GM12892 (cell line): ENCODE measurements around the gene NXPE1.

ENCODE experiments used
- DNase-seq: peaks from one replicate; pipeline ENCODE4 v3.0.0; 2011; ENCODE audit not compliant: insufficient read length
- FAIRE-seq: peaks from 2 replicates; lab custom pipeline; 2011; peaks lifted over from hg19 to GRCh38; lab: Jason Lieb, UNC
- POLR2A ChIP-seq: IDR thresholded peaks from 2 replicates; pipeline ENCODE4 v1.6.1; 2011; ENCODE audit warnings: low read depth, low read length, control low read depth
- POLR2AphosphoS5 ChIP-seq: IDR thresholded peaks from 2 replicates; pipeline ENCODE4 v1.6.1; 2011; ENCODE audit warnings: low read depth, low read length, control low read depth
- TAF1 ChIP-seq: IDR thresholded peaks from 2 replicates; pipeline ENCODE4 v1.6.1; 2011; ENCODE audit warnings: low read depth, mild to moderate bottlenecking, control low read depth, low read length, borderline replicate concordance

NXPE1 gene

DNA sequence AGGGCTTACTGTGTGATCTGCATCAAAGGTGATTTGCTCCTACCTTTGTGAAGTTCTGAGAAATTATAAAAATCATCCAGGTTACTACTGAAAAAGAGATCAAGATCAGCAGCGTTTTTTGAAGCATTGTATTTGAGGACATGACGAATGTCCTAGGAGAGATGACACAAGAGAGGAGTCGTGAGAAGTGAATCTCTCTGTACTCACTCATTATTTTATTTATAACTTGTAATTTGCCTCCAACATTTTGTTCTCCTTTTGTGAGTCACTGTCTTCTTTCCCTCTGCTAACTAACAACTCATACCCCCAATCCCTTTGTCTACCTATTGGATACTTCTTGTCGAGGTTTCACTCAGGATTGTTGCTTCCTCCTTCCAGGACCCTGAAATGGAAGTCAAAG, 8.6 kb downstream of the NXPE1 start:
- DNase-seq (no peak), FAIRE-seq (no peak)
- TF ChIP-seq POLR2AphosphoS5 (no peak), POLR2A (no peak), TAF1 (no peak)

DNA sequence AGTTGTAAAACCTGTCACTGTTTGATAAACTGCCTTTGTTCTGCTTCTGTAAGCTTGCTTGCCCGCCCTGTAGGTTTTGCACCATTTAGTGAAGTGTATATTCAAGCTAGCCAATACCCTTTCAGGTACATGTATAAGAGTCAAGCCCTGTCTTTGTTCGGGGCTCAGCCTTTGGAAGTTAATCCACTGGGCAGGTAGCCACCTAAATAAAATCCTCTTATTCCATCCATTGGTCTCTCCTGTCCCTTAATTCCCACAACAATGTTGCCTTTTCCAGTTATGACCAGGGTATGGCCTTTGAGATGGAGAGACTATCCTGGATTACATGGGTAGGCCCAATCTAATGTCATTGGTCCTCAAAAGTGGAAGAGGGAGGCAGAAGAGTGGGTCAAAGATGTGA, 34.0 kb downstream of the NXPE1 start:
- DNase-seq (no peak), FAIRE-seq (no peak)
- TF ChIP-seq TAF1 (no peak), POLR2A (no peak), POLR2AphosphoS5 (no peak)

DNA sequence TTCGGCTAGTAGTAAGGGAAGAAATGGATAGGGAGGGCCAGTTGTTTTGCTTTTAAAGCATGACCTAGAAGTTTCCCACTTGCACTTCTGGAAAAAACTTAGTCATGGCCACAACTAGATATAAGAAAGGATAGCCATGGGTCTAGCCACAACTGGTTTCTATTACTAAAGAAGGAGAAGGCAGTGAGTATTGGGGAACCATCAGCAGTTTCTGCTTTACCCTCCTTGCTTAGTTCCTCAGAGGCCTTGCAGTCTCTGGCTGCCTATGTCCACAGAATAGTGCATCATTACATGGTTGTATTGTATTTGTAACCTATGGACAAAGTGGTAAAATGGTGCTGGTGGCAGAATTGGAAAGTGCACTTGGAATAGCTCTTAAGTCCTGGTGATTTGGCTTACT, 35.6 kb downstream of the NXPE1 start:
- DNase-seq = no peak
- no peak for TF ChIP-seq TAF1
- FAIRE-seq = no peak

DNA sequence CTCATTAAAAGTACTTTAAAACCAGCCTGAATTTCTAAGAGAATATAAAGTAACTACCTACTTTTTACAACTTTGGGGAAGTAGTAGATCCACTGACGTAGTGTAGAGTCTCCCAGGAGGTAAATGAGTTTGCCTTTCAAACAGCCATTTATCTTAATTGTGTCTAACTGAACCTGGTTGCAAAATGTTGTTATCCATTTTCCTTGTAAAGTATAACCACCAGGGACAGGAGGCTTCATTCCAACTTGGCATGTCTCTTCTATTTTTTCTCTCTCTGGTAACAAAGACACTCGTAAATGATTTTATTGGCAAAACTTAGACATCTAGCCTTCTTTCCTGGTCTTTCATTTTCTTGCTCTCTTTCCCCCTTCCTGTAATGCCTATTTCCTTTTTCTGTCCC, 36.9 kb downstream of the NXPE1 start:
- DNase-seq (no peak), FAIRE-seq (no peak)
- TF ChIP-seq TAF1 (no peak), POLR2A (no peak), POLR2AphosphoS5 (no peak)

DNA sequence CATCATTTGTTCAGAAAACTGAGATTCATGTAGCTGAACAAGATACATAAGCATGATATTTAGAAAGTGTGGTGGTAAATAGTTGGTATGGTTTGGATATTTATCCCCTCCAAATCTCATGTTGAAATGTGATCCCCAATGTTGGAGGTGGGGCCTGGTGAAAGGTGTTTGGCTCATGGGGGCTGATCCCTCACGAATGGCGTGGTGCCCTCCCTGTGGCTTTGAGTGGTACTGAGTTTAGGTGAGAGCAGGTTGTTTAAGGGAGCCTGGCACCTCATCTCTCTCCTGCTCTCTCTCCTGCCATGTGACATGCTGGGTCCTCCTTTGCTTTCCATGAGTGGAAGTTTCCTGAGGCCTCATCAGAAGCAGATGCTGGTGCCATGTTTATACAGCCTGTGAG, 48.1 kb downstream of the NXPE1 start:
- no peak for TF ChIP-seq POLR2A
- TF ChIP-seq TAF1 = no peak
- no peak for TF ChIP-seq POLR2AphosphoS5
- FAIRE-seq = no peak
- no peak for DNase-seq

DNA sequence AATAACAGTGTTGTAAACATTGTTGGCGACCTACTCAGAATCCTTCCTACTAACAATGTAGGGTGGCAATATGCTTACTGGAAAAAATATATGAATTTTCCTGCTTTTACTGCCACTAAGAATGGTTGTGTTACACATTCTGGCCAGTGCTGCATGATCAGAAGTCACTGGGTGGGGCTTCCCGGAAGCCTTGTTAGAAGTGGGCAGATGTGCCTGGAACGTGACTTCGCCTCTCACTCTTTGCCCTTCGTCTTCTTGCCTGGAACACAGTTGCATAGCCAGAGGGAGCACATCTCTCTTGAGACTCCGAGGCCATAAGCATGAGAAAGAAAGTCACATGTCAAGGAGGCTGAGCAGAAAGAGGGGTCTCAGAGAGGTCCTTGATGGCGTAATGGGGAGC, 48.6 kb downstream of the NXPE1 start:
- FAIRE-seq = no peak
- no peak for DNase-seq
- no peak for TF ChIP-seq POLR2AphosphoS5
- no peak for TF ChIP-seq POLR2A
- no peak for TF ChIP-seq TAF1

DNA sequence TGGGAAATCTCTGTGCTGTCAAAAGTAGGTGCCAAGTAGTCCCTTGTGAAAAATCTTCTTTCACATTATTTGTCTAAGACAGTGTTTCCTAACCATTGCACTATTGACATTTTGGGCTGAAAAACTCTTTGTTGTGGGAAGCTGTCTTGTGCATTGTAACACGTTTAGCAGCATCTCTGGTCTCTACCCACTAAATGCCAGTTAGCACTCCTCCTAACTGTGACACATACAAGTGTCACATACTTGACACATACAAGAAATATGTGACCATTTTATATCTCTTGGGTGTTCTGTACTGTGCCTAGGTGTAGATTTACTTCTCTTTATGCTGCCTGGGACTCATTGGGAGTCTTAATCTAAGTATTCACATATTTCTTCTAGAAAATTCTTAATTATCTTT, 57.8 kb downstream of the NXPE1 start:
- DNase-seq = no peak
- TF ChIP-seq POLR2AphosphoS5 = no peak
- no peak for TF ChIP-seq POLR2A
- TF ChIP-seq TAF1 = no peak
- no peak for FAIRE-seq

DNA sequence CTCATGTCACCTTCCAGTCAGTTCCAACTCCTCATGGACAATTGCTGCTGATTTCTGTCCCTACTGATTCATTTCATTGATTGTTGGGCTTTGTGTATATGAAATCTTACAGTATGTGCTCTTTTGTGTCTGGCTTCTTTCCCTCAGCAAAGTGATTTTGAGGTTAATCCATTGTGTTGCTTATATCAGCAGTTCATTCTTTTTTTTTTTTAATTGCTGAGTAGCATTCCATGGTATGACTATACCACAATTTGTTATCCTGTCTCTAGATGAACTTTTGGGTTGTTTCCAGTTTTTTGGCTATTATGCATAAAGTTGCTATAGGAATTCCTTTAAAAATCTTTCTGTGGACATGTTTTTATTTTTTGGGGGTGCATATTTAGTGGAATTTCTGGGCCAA, 59.9 kb downstream of the NXPE1 start:
- TF ChIP-seq POLR2A (no peak), TAF1 (no peak), POLR2AphosphoS5 (no peak)
- FAIRE-seq = no peak
- no peak for DNase-seq

DNA sequence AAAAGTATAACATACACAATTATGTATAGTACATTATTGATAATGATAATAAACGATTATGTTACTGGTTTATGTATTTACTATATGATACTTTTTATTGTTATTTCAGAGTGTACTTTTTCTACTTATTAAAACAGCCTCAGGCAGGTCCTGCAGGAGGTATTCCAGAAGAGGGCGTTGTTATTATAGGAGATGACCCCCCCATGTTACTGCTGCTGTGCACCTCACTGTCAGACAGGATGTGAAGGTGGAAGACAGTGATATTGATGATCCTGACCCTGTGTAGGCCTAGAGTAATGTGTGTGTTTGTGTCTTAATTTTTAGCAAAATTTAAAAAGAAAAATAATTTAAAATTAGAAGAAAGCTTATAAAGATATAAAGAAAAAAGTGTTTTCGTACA, 62.8 kb downstream of the NXPE1 start:
- TF ChIP-seq POLR2AphosphoS5 = no peak
- no peak for TF ChIP-seq TAF1
- no peak for TF ChIP-seq POLR2A
- no peak for FAIRE-seq
- no peak for DNase-seq

DNA sequence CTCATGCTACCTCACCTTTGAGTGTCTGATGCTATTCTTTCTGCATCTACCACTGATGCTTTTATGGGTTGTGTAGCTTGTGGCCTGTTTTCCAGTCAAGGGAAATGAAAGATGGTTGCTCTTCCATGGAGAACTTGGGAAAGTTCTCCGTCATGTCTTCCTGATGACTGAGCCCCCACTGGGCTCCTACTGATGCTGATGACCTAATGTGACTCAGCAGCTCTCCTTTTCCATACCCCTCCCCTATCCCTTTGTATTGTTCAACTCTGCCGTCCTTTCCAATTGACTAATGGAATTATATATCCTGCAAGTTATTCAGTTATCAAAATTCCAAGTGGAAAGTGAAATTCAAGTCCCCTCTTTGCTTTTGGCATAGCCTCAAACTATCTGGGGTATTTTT, 75.8 kb downstream of the NXPE1 start:
- DNase-seq = no peak
- no peak for TF ChIP-seq POLR2AphosphoS5
- TF ChIP-seq POLR2A = no peak
- TF ChIP-seq TAF1 = no peak
- FAIRE-seq = no peak

DNA sequence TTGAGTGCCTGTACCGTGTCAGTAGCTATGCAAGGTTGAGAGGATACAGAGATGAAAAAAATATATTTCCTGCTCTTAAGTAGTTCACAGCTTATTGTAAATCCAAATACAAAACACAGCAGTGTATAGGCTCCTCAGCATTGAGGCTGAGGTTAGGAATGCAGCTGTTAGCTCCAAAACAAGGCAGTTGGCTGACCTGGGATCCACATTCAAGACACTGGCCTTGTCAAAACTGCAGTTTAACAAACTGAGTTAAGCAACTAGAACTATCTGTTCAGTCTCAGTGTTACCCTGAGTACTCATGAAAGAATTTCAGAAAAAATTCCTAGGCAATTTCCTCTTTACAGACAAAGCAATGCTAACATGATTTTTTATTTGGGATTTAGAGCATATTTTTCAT, 77.6 kb downstream of the NXPE1 start:
- TF ChIP-seq TAF1 (no peak), POLR2AphosphoS5 (no peak), POLR2A (no peak)
- DNase-seq (no peak), FAIRE-seq (no peak)

DNA sequence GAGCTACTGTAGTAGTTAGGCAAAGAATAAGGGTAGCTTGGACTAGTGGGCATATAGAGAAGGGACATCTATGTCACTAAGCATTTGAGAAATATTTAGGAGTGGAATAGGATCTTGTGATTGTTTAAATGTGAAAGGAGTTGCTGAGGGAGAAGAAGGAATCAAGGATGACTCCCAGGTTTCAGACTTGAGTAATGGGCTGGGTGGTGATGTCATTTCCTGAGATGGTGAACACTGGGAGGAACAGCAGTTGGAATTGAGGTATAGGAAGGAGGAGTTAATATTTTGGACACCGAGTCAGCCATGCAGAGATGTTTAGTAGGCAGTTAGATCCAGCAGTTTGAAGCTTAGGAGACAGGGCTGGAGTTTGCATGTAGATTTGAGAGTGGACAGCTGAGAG, 80.3 kb downstream of the NXPE1 start:
- FAIRE-seq (no peak), DNase-seq (no peak)
- no peak for TF ChIP-seq POLR2A
- TF ChIP-seq TAF1 = no peak
- TF ChIP-seq POLR2AphosphoS5 = no peak

DNA sequence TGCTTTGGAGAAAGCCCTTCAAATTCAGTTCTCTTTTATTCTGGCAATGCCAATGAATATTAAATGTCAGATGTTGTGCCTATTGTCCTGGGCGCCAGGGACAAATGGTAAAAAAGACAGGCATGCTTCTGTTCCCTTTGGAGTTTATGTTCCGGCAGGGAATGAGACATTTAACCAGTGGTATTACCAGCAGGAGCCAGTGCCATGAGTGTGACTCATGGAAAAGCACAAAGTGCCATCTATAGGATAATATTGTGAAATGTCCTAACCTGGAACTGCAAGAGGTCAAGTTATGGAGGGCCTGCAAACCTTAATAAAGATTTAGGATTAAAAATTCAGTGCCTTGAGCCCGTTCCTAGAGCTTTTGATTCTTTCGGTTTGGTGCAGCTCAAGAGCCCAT, 80.9 kb downstream of the NXPE1 start:
- no peak for TF ChIP-seq POLR2AphosphoS5
- no peak for TF ChIP-seq POLR2A
- TF ChIP-seq TAF1 = no peak
- no peak for DNase-seq
- FAIRE-seq = no peak
